ENCODE results near the gene IFIT1B.
"Not testable (repeated sequence)": the region's sequence is repeated elsewhere in the genome, so short reads cannot be mapped to it uniquely, and the experiment has no call there.

Gene IFIT1B

GRCh38 chr10:89384474-89385340, 6.9 kb downstream of the IFIT1B start:
- DNase-seq, result no peak

GRCh38 chr10:89388806-89389205, 10.9 kb downstream of the IFIT1B start:
- DNase-seq, result no peak

- peak in 1 of 2 experiments; percentile 34 for DNase-seq
Observed at GRCh38 chr10:89389254-89389653, 11.4 kb downstream of the IFIT1B start.

- peak in 1 of 2 experiments; percentile 1 for DNase-seq
Observed at GRCh38 chr10:89390476-89391225, 12.8 kb downstream of the IFIT1B start.

- not testable (repeated sequence) for DNase-seq
Observed at GRCh38 chr10:89391226-89391576, 13.3 kb downstream of the IFIT1B start.

- peak; percentile 74 to 86 for DNase-seq
Observed at GRCh38 chr10:89391907-89392756, 14.3 kb downstream of the IFIT1B start, which contains the start of gene IFIT1. TSS of gene IFIT1 (plus strand) at chr10:89392623. CDS start at chr10:89392713, 90 bp downstream.

- peak in 1 of 2 experiments; percentile 8 for DNase-seq
Observed at GRCh38 chr10:89392974-89393373, 15.1 kb downstream of the IFIT1B start.

GRCh38 chr10:89393898-89394297, 16.0 kb downstream of the IFIT1B start:
- no peak for DNase-seq

GRCh38 chr10:89395141-89395540, 17.3 kb downstream of the IFIT1B start:
- DNase-seq, result no peak

- no peak for DNase-seq
Observed at GRCh38 chr10:89398003-89398749, 20.3 kb downstream of the IFIT1B start.

GRCh38 chr10:89399956-89400355, 22.1 kb downstream of the IFIT1B start:
- no peak for DNase-seq

- no peak for DNase-seq
Observed at GRCh38 chr10:89403043-89403442, 25.2 kb downstream of the IFIT1B start.

- DNase-seq, result no peak
Observed at GRCh38 chr10:89404104-89405047, 26.5 kb downstream of the IFIT1B start.

GRCh38 chr10:89406178-89406577, 28.3 kb downstream of the IFIT1B start:
- not testable (repeated sequence) for DNase-seq

GRCh38 chr10:89407792-89408191, 29.9 kb downstream of the IFIT1B start:
- DNase-seq, result not testable (repeated sequence)

- not testable (repeated sequence) for DNase-seq
Observed at GRCh38 chr10:89409282-89409681, 31.4 kb downstream of the IFIT1B start.

- not testable (repeated sequence) for DNase-seq
Observed at GRCh38 chr10:89410551-89410950, 32.7 kb downstream of the IFIT1B start.

- not testable (repeated sequence) for DNase-seq
Observed at GRCh38 chr10:89411135-89411534, 33.3 kb downstream of the IFIT1B start.

GRCh38 chr10:89412276-89412675, 34.4 kb downstream of the IFIT1B start:
- not testable (repeated sequence) for DNase-seq

GRCh38 chr10:89413398-89413912, 35.6 kb downstream of the IFIT1B start:
- DNase-seq, result no peak
